Measurements from ENCODE around the gene SGTB.

GRCh38 chr5:65654713-65655112, 67.2 kb downstream of the SGTB start:
- TF ChIP-seq, protein P1, sequence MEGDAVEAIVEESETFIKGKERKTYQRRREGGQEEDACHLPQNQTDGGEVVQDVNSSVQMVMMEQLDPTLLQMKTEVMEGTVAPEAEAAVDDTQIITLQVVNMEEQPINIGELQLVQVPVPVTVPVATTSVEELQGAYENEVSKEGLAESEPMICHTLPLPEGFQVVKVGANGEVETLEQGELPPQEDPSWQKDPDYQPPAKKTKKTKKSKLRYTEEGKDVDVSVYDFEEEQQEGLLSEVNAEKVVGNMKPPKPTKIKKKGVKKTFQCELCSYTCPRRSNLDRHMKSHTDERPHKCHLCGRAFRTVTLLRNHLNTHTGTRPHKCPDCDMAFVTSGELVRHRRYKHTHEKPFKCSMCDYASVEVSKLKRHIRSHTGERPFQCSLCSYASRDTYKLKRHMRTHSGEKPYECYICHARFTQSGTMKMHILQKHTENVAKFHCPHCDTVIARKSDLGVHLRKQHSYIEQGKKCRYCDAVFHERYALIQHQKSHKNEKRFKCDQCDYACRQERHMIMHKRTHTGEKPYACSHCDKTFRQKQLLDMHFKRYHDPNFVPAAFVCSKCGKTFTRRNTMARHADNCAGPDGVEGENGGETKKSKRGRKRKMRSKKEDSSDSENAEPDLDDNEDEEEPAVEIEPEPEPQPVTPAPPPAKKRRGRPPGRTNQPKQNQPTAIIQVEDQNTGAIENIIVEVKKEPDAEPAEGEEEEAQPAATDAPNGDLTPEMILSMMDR (IDR thresholded peaks at IDR 0.05; ENCODE audit: control extremely low read depth in 1 of 3, insufficient read depth in 1 of 3, low read depth in 1 of 3, low read length in 3 of 3), result no peak
- TF ChIP-seq RFX5 (IDR thresholded peaks at IDR 0.05; ENCODE audit: borderline replicate concordance, low read depth, low read length) (no peak), MAFK (IDR thresholded peaks at IDR 0.05; ENCODE audit: low read depth, low read length) (no peak), ATF3 (IDR thresholded peaks at IDR 0.05; ENCODE audit: insufficient read depth, low read depth, low read length) (no peak), POLR2A (IDR thresholded peaks at IDR 0.05; ENCODE audit: control extremely low read depth in 1 of 2, low read depth in 2 of 2, low read length in 2 of 2) (no peak), EP300 (IDR thresholded peaks at IDR 0.05; ENCODE audit: borderline replicate concordance in 1 of 2, low read depth in 2 of 2, low read length in 2 of 2) (no peak), SUZ12 (IDR thresholded peaks at IDR 0.05; ENCODE audit: low read length) (no peak), KDM5A (IDR thresholded peaks at IDR 0.05; ENCODE audit: low read length) (no peak), TAF1 (IDR thresholded peaks at IDR 0.05; ENCODE audit: low read depth, low read length) (no peak), SP1 (IDR thresholded peaks at IDR 0.05; ENCODE audit: low read depth, low read length) (no peak)
- TF ChIP-seq, protein P2, sequence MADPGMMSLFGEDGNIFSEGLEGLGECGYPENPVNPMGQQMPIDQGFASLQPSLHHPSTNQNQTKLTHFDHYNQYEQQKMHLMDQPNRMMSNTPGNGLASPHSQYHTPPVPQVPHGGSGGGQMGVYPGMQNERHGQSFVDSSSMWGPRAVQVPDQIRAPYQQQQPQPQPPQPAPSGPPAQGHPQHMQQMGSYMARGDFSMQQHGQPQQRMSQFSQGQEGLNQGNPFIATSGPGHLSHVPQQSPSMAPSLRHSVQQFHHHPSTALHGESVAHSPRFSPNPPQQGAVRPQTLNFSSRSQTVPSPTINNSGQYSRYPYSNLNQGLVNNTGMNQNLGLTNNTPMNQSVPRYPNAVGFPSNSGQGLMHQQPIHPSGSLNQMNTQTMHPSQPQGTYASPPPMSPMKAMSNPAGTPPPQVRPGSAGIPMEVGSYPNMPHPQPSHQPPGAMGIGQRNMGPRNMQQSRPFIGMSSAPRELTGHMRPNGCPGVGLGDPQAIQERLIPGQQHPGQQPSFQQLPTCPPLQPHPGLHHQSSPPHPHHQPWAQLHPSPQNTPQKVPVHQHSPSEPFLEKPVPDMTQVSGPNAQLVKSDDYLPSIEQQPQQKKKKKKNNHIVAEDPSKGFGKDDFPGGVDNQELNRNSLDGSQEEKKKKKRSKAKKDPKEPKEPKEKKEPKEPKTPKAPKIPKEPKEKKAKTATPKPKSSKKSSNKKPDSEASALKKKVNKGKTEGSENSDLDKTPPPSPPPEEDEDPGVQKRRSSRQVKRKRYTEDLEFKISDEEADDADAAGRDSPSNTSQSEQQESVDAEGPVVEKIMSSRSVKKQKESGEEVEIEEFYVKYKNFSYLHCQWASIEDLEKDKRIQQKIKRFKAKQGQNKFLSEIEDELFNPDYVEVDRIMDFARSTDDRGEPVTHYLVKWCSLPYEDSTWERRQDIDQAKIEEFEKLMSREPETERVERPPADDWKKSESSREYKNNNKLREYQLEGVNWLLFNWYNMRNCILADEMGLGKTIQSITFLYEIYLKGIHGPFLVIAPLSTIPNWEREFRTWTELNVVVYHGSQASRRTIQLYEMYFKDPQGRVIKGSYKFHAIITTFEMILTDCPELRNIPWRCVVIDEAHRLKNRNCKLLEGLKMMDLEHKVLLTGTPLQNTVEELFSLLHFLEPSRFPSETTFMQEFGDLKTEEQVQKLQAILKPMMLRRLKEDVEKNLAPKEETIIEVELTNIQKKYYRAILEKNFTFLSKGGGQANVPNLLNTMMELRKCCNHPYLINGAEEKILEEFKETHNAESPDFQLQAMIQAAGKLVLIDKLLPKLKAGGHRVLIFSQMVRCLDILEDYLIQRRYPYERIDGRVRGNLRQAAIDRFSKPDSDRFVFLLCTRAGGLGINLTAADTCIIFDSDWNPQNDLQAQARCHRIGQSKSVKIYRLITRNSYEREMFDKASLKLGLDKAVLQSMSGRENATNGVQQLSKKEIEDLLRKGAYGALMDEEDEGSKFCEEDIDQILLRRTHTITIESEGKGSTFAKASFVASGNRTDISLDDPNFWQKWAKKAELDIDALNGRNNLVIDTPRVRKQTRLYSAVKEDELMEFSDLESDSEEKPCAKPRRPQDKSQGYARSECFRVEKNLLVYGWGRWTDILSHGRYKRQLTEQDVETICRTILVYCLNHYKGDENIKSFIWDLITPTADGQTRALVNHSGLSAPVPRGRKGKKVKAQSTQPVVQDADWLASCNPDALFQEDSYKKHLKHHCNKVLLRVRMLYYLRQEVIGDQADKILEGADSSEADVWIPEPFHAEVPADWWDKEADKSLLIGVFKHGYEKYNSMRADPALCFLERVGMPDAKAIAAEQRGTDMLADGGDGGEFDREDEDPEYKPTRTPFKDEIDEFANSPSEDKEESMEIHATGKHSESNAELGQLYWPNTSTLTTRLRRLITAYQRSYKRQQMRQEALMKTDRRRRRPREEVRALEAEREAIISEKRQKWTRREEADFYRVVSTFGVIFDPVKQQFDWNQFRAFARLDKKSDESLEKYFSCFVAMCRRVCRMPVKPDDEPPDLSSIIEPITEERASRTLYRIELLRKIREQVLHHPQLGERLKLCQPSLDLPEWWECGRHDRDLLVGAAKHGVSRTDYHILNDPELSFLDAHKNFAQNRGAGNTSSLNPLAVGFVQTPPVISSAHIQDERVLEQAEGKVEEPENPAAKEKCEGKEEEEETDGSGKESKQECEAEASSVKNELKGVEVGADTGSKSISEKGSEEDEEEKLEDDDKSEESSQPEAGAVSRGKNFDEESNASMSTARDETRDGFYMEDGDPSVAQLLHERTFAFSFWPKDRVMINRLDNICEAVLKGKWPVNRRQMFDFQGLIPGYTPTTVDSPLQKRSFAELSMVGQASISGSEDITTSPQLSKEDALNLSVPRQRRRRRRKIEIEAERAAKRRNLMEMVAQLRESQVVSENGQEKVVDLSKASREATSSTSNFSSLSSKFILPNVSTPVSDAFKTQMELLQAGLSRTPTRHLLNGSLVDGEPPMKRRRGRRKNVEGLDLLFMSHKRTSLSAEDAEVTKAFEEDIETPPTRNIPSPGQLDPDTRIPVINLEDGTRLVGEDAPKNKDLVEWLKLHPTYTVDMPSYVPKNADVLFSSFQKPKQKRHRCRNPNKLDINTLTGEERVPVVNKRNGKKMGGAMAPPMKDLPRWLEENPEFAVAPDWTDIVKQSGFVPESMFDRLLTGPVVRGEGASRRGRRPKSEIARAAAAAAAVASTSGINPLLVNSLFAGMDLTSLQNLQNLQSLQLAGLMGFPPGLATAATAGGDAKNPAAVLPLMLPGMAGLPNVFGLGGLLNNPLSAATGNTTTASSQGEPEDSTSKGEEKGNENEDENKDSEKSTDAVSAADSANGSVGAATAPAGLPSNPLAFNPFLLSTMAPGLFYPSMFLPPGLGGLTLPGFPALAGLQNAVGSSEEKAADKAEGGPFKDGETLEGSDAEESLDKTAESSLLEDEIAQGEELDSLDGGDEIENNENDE (IDR thresholded peaks at IDR 0.05; ENCODE audit: insufficient replicate concordance, low read length), result no peak
